ENCODE measurements around the gene DNAH8. TPM values are rescaled to one million over a fixed set of nuclear protein-coding genes. Genes with fewer than 3 reads are reported as not detected.

The DNAH8 gene
- total RNA-seq, 3 donors from 2014 or later (not counting 1 experiment from before 2014, with no cell fraction given), result 0.10 TPM; not detected in 2

- no peak overlapping the region for H3K27ac Mint-ChIP-seq
- TF ChIP-seq CTCF (IDR thresholded peaks at IDR 0.05), result no peak
These were observed 52.4 kb downstream of the DNAH8 start for GRCh38 chr6:38767560-38767959.

GRCh38 chr6:38773338-38773737 is 58.2 kb downstream of the DNAH8 start:
- DNase-seq (peak in 1 of 2 donors; percentile 23), ATAC-seq (peak; percentile 30 to 55 (median 52))
- Mint-ChIP-seq H3K27me3 (ENCODE audit: low read depth in 2 of 2) (peaks cover 9 to 22% of the 10 kb centered on the region in 2 donors), H3K4me1 (no peaks in the 10 kb centered on the region), H3K27ac (no peak overlapping the region), H3K4me3 (no peak overlapping the region), H3K9me3 (peaks cover 0 to 2% of the 10 kb centered on the region in 2 donors), H3K36me3 (peaks cover 6% of the 10 kb centered on the region)
- intact Hi-C loops (cut with micrococcal nuclease), result no loop called here
- Histone ChIP-seq H3K4me1 (ENCODE audit: control insufficient read depth, insufficient read depth, low read length) (no peaks in the 10 kb centered on the region), H3K27me3 (ENCODE audit: control insufficient read depth, insufficient read depth, low read length) (no peaks in the 10 kb centered on the region), H3K4me3 (ENCODE audit: low read length) (no peak overlapping the region), H3K9me3 (ENCODE audit: control insufficient read depth, insufficient read depth, low read length) (no peaks in the 10 kb centered on the region), H3K27ac (ENCODE audit: low read length) (no peak overlapping the region), H3K36me3 (ENCODE audit: control insufficient read depth, insufficient read depth, low read length) (no peaks in the 10 kb centered on the region)
- TF ChIP-seq CTCF (IDR thresholded peaks at IDR 0.05), result peak; percentile 40
- 97% methylated on average over 3 of the region's 3 CpGs for WGBS (ENCODE audit: insufficient coverage)

More at GRCh38 chr6:38767560-38767959, 52.4 kb downstream of the DNAH8 start:
- Mint-ChIP-seq H3K4me1 (no peaks in the 10 kb centered on the region), H3K4me3 (no peak overlapping the region), H3K27me3 (ENCODE audit: low read depth in 2 of 2) (peaks cover 28 to 40% of the 10 kb centered on the region in 2 donors), H3K9me3 (peaks cover 0 to 2% of the 10 kb centered on the region in 2 donors), H3K36me3 (peaks cover 6% of the 10 kb centered on the region)
- ATAC-seq, result no peak
- Histone ChIP-seq H3K27ac (ENCODE audit: low read length) (no peak overlapping the region), H3K27me3 (ENCODE audit: control insufficient read depth, insufficient read depth, low read length) (peaks cover 4% of the 10 kb centered on the region), H3K4me3 (ENCODE audit: low read length) (no peak overlapping the region), H3K36me3 (ENCODE audit: control insufficient read depth, insufficient read depth, low read length) (no peaks in the 10 kb centered on the region), H3K9me3 (ENCODE audit: control insufficient read depth, insufficient read depth, low read length) (no peaks in the 10 kb centered on the region), H3K4me1 (ENCODE audit: control insufficient read depth, insufficient read depth, low read length) (no peaks in the 10 kb centered on the region)
- no peak for DNase-seq
- intact Hi-C loops (cut with micrococcal nuclease), result no loop called here
- 50% methylated on average over 1 of the region's 2 CpGs for WGBS (ENCODE audit: insufficient coverage)

GRCh38 chr6:38774929-38775707 is 60.0 kb downstream of the DNAH8 start:
- Mint-ChIP-seq H3K36me3 (no peaks in the 10 kb centered on the region), H3K9me3 (no peaks in the 10 kb centered on the region), H3K27ac (no peak overlapping the region), H3K4me3 (no peak overlapping the region), H3K4me1 (no peaks in the 10 kb centered on the region), H3K27me3 (ENCODE audit: low read depth in 2 of 2) (peaks cover 10 to 18% of the 10 kb centered on the region in 2 donors)
- DNase-seq (no peak), ATAC-seq (no peak)
- 72% methylated on average over 4 of the region's 5 CpGs for WGBS (ENCODE audit: insufficient coverage)
- Histone ChIP-seq H3K27ac (ENCODE audit: low read length) (peak overlapping the region; percentile 41), H3K36me3 (ENCODE audit: control insufficient read depth, insufficient read depth, low read length) (no peaks in the 10 kb centered on the region), H3K4me3 (ENCODE audit: low read length) (no peak overlapping the region), H3K4me1 (ENCODE audit: control insufficient read depth, insufficient read depth, low read length) (no peaks in the 10 kb centered on the region), H3K9me3 (ENCODE audit: control insufficient read depth, insufficient read depth, low read length) (no peaks in the 10 kb centered on the region), H3K27me3 (ENCODE audit: control insufficient read depth, insufficient read depth, low read length) (no peaks in the 10 kb centered on the region)
- no peak for TF ChIP-seq CTCF (IDR thresholded peaks at IDR 0.05)
- intact Hi-C loops (cut with micrococcal nuclease), result no loop called here
